NT2/D1 (cell line): ENCODE data around the gene IPCEF1.
"Not testable (repeated sequence)": the region's sequence is repeated elsewhere in the genome, so short reads cannot be mapped to it uniquely, and the experiment has no call there.

ENCODE experiments used
- DNase-seq: peaks from one replicate; pipeline ENCODE4 v3.0.0-alpha.2; 2011; ENCODE audit warnings: low read depth, low spot score
- H3K27me3 ChIP-seq: 2 replicates; pipeline ENCODE4 v1.6.0; 2011; ENCODE audit warnings: mild to moderate bottlenecking; ENCODE audit not compliant: insufficient read length, insufficient read depth
- H3K36me3 ChIP-seq: 2 replicates; pipeline ENCODE4 v1.6.1; 2011; ENCODE audit warnings: mild to moderate bottlenecking, low read length, mixed read lengths; ENCODE audit not compliant: insufficient read depth, insufficient read length
- H3K4me1 ChIP-seq: 2 replicates; pipeline ENCODE4 v1.5.1; 2011; ENCODE audit not compliant: insufficient read depth, insufficient read length
- H3K4me3 ChIP-seq: 2 replicates; pipeline ENCODE4 v1.5.1; 2011; ENCODE audit warnings: low read depth; ENCODE audit not compliant: insufficient read length
- H3K9ac ChIP-seq: 2 replicates; pipeline ENCODE4 v1.6.0; 2011; ENCODE audit warnings: low read depth; ENCODE audit not compliant: insufficient read length
- H3K9me3 ChIP-seq: 2 replicates; pipeline ENCODE4 v1.5.1; 2011; ENCODE audit warnings: mild to moderate bottlenecking, low read length; ENCODE audit not compliant: insufficient read depth
- SUZ12 ChIP-seq: IDR thresholded peaks from 2 replicates; pipeline ENCODE4 v1.6.1; 2011; ENCODE audit not compliant: insufficient read length, insufficient read depth; ENCODE audit errors: extremely low read depth
- YY1 ChIP-seq: IDR thresholded peaks from 2 replicates; pipeline ENCODE4 v1.6.1; 2011; ENCODE audit not compliant: insufficient read length, insufficient read depth
- ZNF274 ChIP-seq: IDR thresholded peaks from 2 replicates; pipeline ENCODE4 v1.6.1; 2011; ENCODE audit warnings: mild to moderate bottlenecking, low read depth, low read length

The IPCEF1 gene

DNA sequence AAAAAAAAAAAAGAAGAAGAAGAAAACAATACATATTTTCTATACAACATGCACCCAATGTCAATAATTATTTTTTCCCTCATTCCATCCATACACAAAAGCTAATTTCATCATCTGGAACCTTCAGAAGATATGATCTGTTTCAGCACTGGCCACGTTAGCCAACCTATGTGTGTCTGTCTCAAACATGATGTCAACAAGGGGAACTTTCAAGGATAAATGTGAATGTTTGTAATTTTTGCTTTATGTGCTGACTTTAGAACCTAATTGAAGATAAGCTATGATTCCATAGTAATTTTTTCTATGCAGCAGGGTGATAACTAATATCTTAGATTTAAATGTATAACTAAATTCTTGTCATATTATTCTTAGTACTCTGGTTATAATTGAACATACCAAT lies 37.9 kb downstream of the IPCEF1 start:
- no peaks in the 10 kb centered on the region for H3K36me3 ChIP-seq
- TF ChIP-seq YY1 (no peak), SUZ12 (no peak), ZNF274 (no peak)
- H3K4me3 ChIP-seq, result no peak overlapping the region
- no peak overlapping the region for H3K9ac ChIP-seq
- no peaks in the 10 kb centered on the region for H3K4me1 ChIP-seq
- H3K9me3 ChIP-seq, result no peaks in the 10 kb centered on the region
- DNase-seq, result no peak
- H3K27me3 ChIP-seq, result no peaks in the 10 kb centered on the region

GRCh38 chr6:154316131-154316530 lies 40.5 kb downstream of the IPCEF1 start:
- Histone ChIP-seq H3K4me1 (no peaks in the 10 kb centered on the region), H3K4me3 (no peak overlapping the region), H3K27me3 (no peaks in the 10 kb centered on the region), H3K9me3 (no peaks in the 10 kb centered on the region), H3K9ac (no peak overlapping the region), H3K36me3 (no peaks in the 10 kb centered on the region)
- TF ChIP-seq SUZ12, result no peak
- no peak for TF ChIP-seq ZNF274
- TF ChIP-seq YY1, result no peak
- no peak for DNase-seq

DNA sequence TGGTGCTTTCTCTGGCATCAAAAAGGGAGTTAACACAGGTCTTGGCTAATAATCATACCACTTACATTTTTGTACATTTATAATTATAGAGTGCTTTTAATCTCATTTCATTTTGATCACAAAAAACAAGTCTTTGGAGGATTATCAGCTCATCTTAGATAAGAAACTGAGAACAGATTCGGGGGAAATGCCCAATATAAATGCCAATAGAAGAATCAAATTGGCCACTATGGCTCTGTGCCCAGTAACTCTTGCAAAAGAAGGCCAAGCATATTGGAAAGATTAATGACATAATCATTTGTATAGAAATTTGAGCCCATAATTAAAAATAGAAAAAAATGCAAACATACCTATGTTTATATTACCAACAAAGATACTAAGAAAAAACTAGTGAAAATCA lies 42.5 kb downstream of the IPCEF1 start:
- no peaks in the 10 kb centered on the region for H3K4me1 ChIP-seq
- H3K36me3 ChIP-seq, result no peaks in the 10 kb centered on the region
- DNase-seq, result no peak
- no peaks in the 10 kb centered on the region for H3K27me3 ChIP-seq
- H3K9me3 ChIP-seq, result no peaks in the 10 kb centered on the region
- H3K4me3 ChIP-seq, result no peak overlapping the region
- TF ChIP-seq SUZ12, result no peak
- no peak for TF ChIP-seq YY1
- TF ChIP-seq ZNF274, result no peak
- no peak overlapping the region for H3K9ac ChIP-seq

GRCh38 chr6:154308986-154309385 lies 47.6 kb downstream of the IPCEF1 start:
- TF ChIP-seq SUZ12 (no peak), YY1 (no peak), ZNF274 (no peak)
- no peaks in the 10 kb centered on the region for H3K27me3 ChIP-seq

GRCh38 chr6:154307696-154308425 lies 48.7 kb downstream of the IPCEF1 start:
- DNase-seq, result no peak
- H3K4me1 ChIP-seq, result no peaks in the 10 kb centered on the region
- TF ChIP-seq YY1 (no peak), ZNF274 (no peak), SUZ12 (no peak)

More at GRCh38 chr6:154308986-154309385, 47.6 kb downstream of the IPCEF1 start:
- H3K4me3 ChIP-seq, result no peak overlapping the region
- no peak for DNase-seq
- no peaks in the 10 kb centered on the region for H3K36me3 ChIP-seq
- no peaks in the 10 kb centered on the region for H3K4me1 ChIP-seq
- H3K9ac ChIP-seq, result no peak overlapping the region
- no peaks in the 10 kb centered on the region for H3K9me3 ChIP-seq

GRCh38 chr6:154307147-154307546 lies 49.5 kb downstream of the IPCEF1 start:
- not testable (repeated sequence) for H3K9me3 ChIP-seq, DNase-seq, H3K4me3 ChIP-seq, H3K27me3 ChIP-seq, H3K36me3 ChIP-seq, H3K4me1 ChIP-seq, H3K9ac ChIP-seq

More at GRCh38 chr6:154307696-154308425, 48.7 kb downstream of the IPCEF1 start:
- Histone ChIP-seq H3K36me3 (no peaks in the 10 kb centered on the region), H3K27me3 (no peaks in the 10 kb centered on the region), H3K9ac (no peak overlapping the region), H3K9me3 (no peaks in the 10 kb centered on the region), H3K4me3 (no peak overlapping the region)

DNA sequence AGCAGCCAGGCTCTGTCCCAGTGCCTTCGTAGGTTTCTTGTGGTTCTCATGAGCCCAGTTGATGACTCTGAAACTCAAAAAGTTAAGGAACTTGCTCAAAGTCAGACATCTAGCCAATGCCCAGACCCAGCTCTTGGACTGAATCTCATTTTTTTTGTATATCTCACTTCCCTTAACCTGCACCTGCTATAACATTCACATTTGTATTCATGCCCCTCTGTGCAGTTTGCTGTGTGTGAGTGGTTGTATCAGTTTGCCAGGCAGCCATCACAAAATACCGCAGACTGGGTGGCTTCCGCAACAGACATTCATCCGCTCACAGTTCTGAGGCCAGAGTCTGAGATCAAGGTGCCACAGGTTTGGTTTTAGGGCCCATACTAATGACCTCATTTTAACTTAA lies 49.9 kb downstream of the IPCEF1 start:
- Histone ChIP-seq H3K36me3 (no peaks in the 10 kb centered on the region), H3K4me3 (no peak overlapping the region), H3K9ac (no peak overlapping the region), H3K27me3 (no peaks in the 10 kb centered on the region), H3K4me1 (no peaks in the 10 kb centered on the region), H3K9me3 (no peaks in the 10 kb centered on the region)
- DNase-seq, result no peak
- TF ChIP-seq YY1 (no peak), ZNF274 (no peak), SUZ12 (no peak)

- no peaks in the 10 kb centered on the region for H3K9me3 ChIP-seq
- H3K4me1 ChIP-seq, result no peaks in the 10 kb centered on the region
- no peak for DNase-seq
- no peaks in the 10 kb centered on the region for H3K27me3 ChIP-seq
- H3K9ac ChIP-seq, result no peak overlapping the region
- no peak for TF ChIP-seq SUZ12
- TF ChIP-seq ZNF274, result no peak
- TF ChIP-seq YY1, result no peak
- H3K36me3 ChIP-seq, result no peaks in the 10 kb centered on the region
- H3K4me3 ChIP-seq, result no peak overlapping the region
These were observed 52.4 kb downstream of the IPCEF1 start for GRCh38 chr6:154304191-154304590.

DNA sequence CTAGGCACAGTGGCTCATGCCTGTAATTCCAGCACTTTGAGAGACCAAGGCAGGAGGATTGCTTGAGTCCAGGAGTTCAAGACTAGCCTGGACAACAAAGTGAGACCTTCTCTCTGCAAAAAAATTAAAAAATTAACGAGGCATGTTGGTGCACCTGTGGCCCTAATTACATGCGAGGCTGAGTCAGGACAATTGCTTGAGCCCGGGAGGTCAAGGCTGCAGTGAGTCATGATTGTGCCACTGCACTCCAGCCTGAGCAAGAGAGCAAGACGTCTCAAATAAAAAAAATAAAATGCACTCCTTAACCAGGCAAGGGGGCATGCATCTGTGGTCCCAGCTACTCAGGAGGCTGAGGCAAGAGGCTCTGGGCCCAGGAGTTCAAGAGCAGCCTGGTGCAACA lies 53.0 kb downstream of the IPCEF1 start:
- H3K4me3 ChIP-seq, DNase-seq, H3K9me3 ChIP-seq, H3K4me1 ChIP-seq, H3K9ac ChIP-seq, H3K36me3 ChIP-seq, H3K27me3 ChIP-seq: not testable (repeated sequence)
